GOT3 (cell line): ENCODE results near the gene LIPA.
"Not testable (repeated sequence)": the region's sequence is repeated elsewhere in the genome, so short reads cannot be mapped to it uniquely, and the experiment has no call there.

Source experiments
- DNase-seq: peaks from one replicate; lab custom pipeline; 2025; ENCODE audit warnings: mixed read lengths; lab: John Stamatoyannopoulos, UW

Gene LIPA

DNA sequence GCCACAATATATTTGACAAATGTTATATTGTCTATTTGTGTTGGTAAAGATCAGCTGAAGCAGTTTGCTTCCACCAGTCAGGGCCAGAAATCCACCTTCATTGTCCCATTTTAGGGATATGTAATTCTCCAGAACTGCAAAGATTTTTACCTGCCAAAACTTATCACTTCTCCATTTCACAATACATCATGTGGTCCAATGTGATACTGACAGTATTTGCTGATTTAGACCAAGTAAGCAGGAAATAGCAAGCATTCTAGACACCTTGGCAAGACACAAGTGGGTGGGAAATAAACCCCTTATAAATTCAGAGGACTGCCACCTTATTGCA is 18.5 kb upstream of the LIPA start:
- no peak for DNase-seq

GRCh38 chr10:89269433-89270152 is 18.0 kb upstream of the LIPA start:
- no peak for DNase-seq

DNA sequence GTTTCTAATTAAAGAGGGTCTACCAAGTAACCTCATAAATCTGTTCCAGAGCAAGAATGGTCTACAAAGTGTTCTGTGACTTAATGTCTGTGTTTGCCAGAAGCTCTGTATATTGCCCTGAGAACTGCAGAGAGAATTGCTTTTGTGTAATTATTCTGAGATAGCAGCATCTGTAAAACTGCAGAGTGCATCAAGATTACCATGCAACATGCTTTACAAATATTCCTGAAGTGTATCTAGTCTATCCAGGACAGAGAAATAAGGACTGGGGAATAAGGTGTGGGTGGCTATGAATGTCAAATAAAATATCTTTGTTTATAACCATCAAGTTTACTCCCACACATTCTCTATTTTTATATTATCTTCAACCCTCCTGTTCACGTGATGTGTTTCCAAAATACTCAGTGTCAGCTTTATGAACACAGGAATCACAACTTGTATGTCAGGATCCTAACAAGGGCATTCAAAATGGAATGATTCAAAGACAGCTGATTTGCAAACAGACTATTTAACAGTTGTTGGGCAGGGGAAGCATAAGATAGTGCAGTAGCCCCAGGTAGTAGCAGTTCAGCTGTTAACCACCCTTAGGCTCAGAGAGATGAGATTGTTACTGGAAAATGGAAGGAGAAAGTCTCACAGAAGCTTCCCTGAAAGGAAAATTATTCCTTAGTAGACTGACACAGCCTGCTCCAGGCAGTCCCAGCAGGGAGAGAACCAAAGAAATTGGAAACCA is 15.3 kb upstream of the LIPA start:
- no peak for DNase-seq

GRCh38 chr10:89263531-89263930 is 12.0 kb upstream of the LIPA start:
- DNase-seq, result no peak

DNA sequence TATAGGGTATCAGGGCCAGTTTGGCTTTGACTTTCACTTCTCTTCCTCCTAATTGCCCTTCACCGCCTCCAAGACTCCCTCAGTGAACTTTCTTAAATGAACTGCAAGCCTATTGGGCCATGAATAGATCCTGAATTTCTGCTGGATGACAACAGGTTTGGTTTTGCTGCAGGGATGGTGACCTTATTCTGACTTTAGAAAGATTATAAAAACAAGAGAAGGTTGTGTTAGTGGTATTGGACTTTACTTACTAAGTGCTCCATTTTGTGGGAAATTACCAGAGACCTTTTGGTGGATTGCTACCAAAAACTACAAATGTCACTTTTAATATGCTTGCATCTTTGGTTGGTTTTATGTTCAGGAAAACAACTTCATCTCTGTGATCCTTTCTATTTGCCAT is 11.5 kb upstream of the LIPA start:
- no peak for DNase-seq

- no peak for DNase-seq
These were observed 10.8 kb upstream of the LIPA start for GRCh38 chr10:89262086-89263051.

DNA sequence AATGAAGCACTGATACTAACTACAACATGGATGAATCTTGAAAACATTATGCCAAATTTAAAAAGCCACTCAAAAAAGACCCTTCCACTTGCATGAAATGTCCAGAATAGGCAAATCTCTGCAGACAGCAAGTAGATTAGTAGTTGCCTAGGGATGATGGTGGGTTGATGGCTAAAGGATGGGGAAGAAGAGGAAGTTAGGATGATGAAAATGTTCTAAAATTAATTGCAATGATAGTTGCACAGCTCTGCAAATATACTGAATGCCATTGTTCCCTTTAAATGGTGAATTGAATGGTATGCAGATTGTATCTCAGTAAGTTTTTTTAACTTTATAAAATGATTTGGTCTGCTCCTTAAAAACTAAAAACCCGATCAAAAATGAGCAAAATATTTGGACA is 7.3 kb upstream of the LIPA start:
- DNase-seq, result no peak

- DNase-seq, result no peak
These were observed 6.0 kb upstream of the LIPA start for GRCh38 chr10:89257581-89257980.

- DNase-seq, result no peak
These were observed 5.4 kb upstream of the LIPA start for GRCh38 chr10:89256962-89257361.

- DNase-seq, result no peak
These were observed 4.8 kb upstream of the LIPA start for GRCh38 chr10:89256340-89256739.

DNA sequence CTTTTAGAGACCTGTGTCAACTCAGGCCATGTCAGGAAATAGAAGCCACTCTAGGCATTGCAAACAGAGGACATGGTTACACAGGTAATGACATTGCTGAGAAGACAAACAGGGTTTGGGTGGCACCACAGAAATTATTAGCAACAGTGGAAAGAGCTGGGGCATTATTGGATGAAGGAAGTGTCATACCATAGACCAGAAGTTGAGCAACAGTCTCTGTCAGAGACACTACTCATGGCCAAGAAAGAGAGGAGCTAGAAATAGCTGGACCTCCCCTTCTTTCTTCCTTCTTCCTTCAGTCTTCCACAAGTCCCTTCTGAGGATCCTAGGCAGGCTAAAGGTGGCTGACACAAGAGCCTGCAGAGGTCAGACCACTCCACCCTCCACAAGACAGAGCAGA is 4.2 kb upstream of the LIPA start:
- DNase-seq, result no peak

GRCh38 chr10:89255091-89255579 is 3.6 kb upstream of the LIPA start:
- not testable (repeated sequence) for DNase-seq

GRCh38 chr10:89252225-89252585 is 630 bp upstream of the LIPA start:
- no peak for DNase-seq

DNA sequence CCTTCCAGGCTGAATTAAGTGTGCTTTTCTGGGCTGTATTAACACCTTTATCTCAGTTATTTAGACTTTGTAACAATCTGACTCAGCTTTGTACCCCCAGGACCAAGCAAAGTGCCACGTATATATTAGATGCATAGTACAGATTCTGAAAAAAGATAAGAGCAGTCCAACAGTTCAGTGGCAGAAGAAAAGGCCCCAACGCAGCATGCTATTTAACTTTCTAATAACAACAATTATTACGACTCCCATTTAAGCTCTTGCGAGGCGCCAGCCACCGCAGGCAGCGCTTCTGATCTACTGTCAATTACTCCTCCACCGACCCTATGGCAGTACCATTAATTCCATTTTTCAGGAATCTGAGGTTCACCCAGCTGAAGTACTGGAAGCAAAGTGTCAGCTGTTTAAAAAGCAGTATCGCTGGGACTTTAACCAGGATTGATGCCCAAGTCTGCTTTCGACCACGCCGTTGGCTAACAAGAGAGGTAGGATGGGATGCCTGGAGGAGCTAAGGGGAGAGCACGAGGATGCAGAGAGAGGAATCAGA is 638 bp downstream of the LIPA start:
- no peak for DNase-seq

GRCh38 chr10:89248990-89249389 is 2.6 kb downstream of the LIPA start:
- no peak for DNase-seq

- not testable (repeated sequence) for DNase-seq
These were observed 4.0 kb downstream of the LIPA start for GRCh38 chr10:89247623-89248022.

- DNase-seq, result no peak
These were observed 5.8 kb downstream of the LIPA start for GRCh38 chr10:89245802-89246201.

DNA sequence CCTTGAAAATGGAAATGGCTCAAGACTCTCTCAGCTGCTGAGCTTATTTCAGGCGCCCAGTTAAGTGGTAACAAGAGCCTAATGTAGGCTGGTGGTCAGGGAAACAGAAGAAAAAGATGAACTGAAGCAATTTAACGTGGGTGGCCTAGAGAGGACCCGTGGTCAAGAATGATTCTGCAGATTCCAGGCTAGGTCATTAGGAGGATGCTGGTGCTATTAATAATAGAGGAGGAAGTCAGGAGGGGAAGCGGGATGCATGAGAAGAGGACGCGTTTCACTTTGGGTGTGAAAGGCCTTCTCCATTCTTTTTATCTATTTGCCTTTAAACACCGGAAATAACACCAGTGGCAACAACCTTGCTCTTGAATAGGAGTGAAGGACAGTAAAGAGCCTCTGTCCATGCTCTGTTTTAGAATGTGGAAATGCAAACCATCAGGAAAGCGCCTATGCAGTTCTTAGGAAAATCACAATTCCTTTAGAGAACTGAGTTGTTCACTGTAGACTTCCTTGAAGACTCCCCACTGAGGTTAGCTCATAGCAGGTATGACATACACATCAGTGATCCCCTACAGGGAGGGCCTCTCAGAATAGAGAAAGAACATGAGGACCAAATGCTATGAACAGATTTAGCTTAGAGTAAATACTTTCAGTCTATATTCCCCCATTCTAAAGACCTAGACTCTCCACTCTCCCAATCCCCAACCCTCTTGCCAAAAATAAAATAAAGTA is 8.6 kb downstream of the LIPA start:
- DNase-seq, result no peak

GRCh38 chr10:89242345-89242684 is 9.3 kb downstream of the LIPA start:
- DNase-seq, result no peak

DNA sequence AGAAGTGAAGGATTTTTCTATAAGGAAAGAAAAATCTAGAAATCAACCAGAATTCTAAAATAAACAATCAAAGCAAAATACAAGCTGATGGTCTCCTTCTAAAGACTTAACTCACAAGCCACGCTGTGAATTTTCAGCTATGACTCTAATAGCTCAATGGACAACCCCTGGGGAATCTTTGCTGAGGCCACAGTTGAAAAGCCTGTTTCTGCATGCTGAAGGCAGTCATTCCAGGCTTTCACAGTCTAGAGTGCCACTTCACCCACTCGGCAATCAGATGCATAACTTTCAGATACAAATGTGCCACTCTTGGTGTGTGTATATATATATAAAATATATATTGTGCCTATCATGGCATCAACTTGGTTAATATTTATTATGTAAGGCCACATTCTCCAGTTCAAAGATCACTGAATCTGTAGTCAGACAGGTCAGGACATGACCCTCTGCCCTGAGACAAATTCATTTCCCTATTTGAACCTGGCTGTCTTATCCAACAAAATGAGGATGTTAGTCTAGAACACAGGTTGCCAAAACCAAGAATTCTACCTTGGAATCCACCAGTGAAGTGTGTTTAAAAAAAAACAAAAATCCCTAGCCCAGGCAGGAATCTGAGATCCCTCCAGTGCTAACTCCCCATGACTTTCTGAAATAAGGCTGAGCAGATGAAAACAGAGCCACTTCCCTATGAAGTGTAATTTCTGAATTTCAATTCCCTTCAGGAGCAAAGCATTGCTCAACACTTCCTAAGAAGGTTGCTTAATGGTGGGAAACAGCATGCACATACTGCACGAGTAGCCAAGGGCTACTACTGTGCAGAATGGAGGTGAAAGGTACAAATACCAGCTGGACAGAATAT is 9.9 kb downstream of the LIPA start:
- no peak for DNase-seq

- DNase-seq, result no peak
These were observed 10.5 kb downstream of the LIPA start for GRCh38 chr10:89241026-89241425.
